Stimulated activated CD4-positive, alpha-beta T cell treated with anti-CD3 and anti-CD28 coated beads, Interleukin-4, amount 100 ng/mL, for 1 hour (primary cell): ENCODE data around the gene TRIM44.
"Not testable (repeated sequence)": the region's sequence is repeated elsewhere in the genome, so short reads cannot be mapped to it uniquely, and the experiment has no call there.

Experiments
- DNase-seq: peaks from one replicate; pipeline ENCODE4 v3.0.0-alpha.2; 2020

Gene TRIM44

GRCh38 chr11:35675901-35676610 is 13.5 kb downstream of the TRIM44 start:
- DNase-seq, result no peak

- DNase-seq, result no peak
Measured at GRCh38 chr11:35676611-35676965, 14.0 kb downstream of the TRIM44 start.

DNA sequence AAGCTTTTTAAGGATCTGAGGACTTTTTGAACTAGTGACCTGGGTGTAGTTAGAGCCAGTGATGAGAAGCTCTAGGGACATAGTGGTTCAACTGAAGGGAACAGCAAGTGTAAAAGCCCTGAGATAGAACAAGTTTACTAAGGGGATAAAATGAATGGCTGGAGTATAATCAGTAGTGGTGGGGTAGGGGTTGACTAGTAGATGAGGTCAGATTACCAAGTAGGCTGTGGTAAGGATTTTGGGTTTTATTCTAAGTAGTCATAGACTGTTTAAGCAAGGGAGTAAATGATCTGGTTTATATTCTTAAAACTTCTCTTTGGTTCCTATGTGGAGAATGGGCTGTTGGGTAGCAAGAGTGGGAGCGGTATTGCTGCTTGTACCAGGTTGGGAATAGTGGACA is 15.3 kb downstream of the TRIM44 start:
- DNase-seq, result no peak

DNA sequence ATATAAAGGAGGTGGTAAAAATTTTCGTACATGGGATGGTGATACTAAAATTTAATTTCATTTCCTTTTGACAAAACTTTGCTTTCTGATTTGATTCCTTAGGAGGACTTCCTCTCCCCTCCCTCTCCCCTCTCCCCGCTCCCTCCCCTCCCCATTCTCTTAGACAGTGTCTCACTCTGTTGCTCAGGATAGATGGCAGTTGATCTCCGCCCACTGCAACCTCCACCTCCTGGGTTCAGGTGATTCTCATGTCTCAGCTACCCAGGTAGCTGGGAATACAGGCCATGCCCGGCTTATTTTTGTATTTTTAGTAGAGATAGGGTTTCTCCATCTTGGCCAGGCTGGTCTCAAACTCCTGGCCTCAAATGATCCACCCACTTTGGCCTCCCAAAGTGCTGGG is 15.9 kb downstream of the TRIM44 start:
- DNase-seq, result no peak

DNA sequence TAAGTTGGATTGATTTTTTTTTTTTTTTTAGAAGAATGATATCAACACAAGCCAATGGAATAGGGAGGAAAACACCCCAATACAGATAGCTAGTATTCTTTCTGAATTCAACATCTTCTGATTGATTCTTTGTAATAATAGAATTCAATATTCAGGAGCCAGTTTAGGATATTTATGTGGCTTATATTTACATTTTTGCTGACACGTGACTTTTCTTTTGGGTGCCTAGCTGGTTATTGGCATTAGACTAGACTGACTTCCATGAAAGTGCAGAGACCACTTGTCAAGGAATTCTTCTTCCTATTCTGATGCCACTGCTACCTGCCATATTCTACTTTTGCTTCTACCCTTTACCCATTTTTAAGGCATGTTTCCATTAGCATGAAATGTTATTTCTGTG is 16.4 kb downstream of the TRIM44 start:
- DNase-seq, result no peak

- no peak for DNase-seq
Measured at GRCh38 chr11:35680506-35680905, 17.9 kb downstream of the TRIM44 start.

GRCh38 chr11:35681163-35681767 is 18.7 kb downstream of the TRIM44 start:
- no peak for DNase-seq

DNA sequence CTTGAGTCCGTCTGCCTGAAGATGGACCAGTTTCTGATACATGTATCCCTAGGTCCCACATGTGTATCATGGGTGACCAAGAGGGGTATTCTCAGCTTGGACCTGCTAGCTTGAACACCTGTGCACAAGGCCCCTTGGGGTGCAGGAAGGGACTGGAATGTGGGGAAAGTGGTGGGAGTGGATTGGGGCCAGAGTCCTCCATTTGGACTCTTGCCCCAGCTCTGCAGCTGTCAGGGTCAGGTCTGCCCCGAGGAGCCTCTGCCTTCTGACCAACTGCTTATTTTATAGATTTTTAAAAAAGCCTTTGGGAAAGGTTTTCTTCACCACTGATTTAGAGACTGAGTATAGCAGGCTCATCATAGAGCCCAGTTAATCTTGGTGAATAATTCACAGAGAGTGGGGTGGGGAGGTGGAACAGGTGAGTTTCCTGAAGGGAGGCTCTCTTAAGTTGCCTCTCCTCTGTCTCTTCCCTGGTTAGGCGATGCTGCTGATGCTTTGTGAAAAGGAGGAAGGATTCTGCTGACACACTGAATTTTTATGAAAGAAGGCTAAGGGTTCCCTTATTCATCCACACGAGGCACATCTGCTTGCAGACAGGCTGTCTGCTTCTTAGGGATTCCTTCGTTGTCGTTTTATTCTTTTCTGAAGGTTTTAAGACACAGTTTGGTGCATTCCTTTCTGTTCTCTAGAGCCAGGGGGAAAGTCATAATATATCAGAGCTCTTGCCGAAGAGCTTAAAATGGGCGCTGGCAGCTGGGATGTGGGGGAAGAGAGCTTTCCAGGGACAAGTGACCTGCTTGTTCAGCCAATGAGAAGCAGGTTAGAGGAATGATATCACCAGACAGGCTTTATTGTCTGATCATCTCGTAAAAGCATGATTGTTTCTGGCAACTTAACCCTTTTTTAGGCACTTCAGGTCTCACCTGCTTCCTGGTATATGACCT is 19.9 kb downstream of the TRIM44 start:
- no peak for DNase-seq

DNA sequence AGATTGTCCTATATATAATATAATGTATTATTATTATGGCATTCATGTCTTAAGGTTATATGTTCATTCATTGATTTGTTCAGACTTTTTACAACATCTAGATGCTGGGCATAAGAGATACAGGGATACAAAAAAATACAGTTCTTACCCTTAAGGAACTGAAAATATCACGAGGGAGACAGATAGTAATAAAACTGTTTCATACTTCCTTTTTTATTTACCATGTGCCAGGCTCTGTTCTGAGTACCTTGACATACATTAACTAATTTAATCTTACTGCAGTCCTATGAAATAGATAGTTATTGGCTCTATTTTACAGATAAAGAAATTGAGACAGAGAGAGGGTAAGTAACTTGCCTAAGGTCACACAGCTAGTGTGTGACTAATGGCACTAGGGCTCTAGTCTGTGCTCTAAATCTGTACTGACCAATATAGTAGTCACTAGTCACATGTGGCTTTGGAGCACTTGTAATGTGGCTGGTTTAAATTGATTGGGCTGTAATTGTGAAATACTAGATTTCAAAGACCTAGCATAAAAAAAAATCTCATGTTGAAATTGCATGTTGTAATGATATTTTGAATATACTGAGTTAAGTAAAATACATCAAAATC is 21.3 kb downstream of the TRIM44 start:
- DNase-seq, result no peak

DNA sequence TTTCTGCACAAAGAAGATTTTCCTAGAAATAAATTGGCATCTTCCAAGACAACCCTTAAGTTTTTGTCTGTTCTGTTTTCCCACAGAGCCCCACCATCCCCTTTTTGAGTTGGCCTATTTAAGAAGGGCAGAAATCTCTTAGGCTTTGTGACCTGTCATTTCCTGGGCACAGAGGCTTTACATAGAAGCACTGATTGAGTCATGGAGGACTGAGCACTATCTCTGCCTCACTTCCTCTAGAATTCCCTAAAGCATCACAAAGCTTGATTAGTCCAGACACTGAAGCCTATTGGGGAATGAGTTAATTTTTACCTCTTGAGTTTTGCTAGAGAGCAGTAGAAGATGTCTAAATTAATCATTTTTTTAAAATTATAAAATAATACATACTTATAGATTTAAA is 25.4 kb downstream of the TRIM44 start:
- DNase-seq, result no peak

GRCh38 chr11:35689081-35689996 is 26.8 kb downstream of the TRIM44 start:
- DNase-seq, result no peak

GRCh38 chr11:35702126-35702525 is 39.6 kb downstream of the TRIM44 start:
- no peak for DNase-seq

GRCh38 chr11:35709376-35709775 is 46.8 kb downstream of the TRIM44 start:
- DNase-seq, result no peak

DNA sequence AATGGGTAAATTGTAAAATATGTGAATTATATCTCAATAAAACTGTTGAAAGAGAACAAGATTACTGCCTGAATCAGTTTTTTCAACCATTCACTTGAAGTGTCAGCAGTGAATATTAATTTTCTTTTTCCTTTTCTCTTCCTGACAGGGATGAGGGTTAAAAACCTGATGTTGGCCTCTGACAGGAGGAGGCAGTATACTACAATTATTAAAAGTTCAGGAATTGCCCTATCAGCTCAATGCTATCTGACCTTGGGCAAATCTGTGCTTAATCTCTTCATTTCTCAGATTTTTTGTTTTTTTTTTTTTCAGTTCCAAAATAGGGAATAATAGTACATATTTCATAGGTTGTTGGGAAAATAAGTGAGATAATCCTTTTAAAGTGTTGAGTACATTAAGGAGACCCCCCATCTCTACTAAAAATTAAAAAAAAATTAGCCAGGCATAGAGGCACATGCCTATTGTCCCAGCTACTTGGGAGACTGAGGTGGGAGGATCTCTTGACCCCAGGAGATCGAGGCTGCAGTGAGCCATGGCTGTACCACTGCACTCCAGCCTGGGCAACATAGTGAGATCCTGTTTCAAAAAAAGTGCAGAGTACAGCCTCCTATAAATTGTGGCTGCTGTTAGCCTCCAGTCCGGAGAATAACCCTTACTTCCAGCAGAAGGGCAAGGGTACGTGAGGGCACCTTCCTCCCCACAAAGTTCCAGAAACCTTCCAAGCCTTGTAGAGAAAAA is 48.8 kb downstream of the TRIM44 start:
- DNase-seq, result no peak

DNA sequence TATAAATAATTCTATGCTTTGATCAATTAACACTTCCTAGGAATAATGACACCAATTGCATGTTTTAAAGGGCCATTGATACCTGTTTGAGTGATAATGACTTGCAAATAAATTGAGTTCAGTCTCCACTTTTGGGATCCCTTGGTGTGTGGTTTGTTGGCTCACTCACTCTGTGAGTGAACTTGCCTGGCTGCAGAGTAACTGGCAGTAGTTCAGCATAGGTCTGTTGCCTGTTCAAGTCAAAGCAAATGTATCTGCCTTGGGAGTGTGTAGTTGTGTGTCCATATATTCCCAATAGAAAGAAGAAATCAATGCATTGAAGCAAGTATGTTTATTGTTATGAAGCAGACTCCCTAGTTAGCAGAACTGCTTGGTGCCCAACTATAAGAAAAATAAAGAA is 49.3 kb downstream of the TRIM44 start:
- no peak for DNase-seq

DNA sequence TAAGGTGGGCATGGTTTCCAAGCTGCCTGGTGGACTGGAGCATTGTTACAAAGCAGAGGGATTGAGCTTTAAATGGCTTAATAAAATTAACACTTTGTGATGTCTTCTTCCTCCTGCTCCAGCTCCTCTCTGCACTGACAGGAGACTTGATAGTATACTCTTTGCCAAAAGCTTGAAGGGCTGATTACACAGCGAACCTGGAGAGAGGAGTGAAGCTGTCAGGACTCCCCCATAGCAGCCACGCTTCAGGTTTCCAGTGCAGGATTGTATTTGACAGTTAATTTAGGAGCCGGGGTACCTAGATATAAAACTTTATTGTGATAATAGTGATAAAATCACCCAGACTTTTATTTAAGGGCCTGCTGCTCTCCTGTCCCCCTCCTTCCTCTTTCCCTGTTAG is 50.0 kb downstream of the TRIM44 start:
- DNase-seq, result no peak

DNA sequence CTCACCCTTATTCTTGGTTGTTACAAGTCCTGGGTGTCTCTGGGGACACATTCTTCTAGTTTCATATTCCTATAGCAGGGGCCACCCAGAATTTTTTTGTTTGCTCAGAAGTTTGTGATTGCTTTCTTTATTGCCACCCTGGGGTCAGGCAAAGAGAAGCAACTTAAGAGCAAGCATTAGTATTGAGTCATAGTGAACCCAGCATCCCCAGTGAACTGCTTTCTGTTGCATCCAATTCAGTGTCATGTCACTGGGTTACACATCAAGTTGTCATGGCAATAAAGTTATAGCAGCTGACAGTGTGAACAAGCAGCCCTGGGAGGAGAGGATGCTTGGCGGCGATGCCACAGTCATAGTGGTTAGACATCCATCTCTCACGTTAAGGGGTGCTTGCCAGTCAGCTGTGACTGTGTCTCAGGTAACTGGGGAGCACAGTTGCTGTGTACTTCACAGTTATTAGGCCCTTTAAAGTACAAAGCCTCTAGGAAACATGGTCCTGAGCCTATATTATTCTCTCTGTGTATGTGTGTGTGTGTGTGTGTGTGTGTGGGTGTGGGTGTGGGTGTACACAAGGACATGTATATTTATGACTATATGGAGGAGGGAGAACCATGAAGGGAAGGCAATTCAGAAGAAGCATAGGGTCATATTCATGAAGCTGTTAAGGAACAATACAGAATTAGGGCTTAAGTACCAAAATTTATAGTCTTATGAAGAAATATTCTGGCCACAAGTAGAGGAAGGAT is 52.5 kb downstream of the TRIM44 start:
- no peak for DNase-seq

GRCh38 chr11:35715677-35716076 is 53.1 kb downstream of the TRIM44 start:
- DNase-seq, result not testable (repeated sequence)

GRCh38 chr11:35717043-35717442 is 54.5 kb downstream of the TRIM44 start:
- no peak for DNase-seq

DNA sequence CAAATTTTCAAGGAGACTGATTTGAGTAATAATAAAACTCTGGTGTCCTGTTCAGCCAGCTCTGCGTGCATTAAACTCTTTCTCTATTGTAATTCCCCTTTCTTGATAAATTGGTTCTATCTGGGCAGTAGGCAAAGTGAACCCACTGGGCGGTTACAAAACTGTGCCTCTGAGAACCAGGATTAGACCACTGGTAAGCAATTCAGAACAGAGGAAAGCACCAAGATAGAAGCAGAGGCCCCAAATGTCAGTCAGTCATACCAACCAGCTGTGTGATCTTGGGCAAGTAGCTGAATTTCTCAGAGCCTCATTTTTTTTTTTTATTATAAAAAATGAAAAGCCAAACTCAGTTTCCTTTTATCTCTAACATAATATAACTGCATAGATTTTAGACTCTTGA is 54.9 kb downstream of the TRIM44 start:
- no peak for DNase-seq
